Gastroesophageal sphincter (tissue), 4 donors: ENCODE measurements around the gene TSPAN12. TPM values are rescaled to one million over a fixed set of nuclear protein-coding genes. Genes with fewer than 3 reads are reported as not detected.

Experiments
- ATAC-seq: fragments of 150-250 bp; one replicate; pipeline ENCODE4 v1.9.1; 2016; ENCODE audit warnings: mild to moderate bottlenecking, moderate library complexity
- H3K27ac ChIP-seq, 4 donors: fragments of 200-600 bp; sonication (generic) in 3 of 4; 1 replicate in 3 of 4; 2 replicates in 1 of 4; pipeline ENCODE4 v1.5.1; 2016 to 2019
- H3K27me3 ChIP-seq: fragments of 200-600 bp; sonication (generic); one replicate; pipeline ENCODE4 v1.5.1; 2019
- H3K36me3 ChIP-seq, 2 donors: fragments of 200-600 bp; sonication (generic); one replicate each; pipeline ENCODE4 v1.5.1; 2019; ENCODE audit warnings: control low read depth in 1 of 2
- H3K4me1 ChIP-seq, 3 donors: fragments of 200-600 bp; sonication (generic); 1 replicate in 2 of 3; 2 replicates in 1 of 3; pipeline ENCODE4 v1.5.1; 2016 to 2019; ENCODE audit warnings: control low read depth in 2 of 3
- H3K4me3 ChIP-seq, 2 donors: fragments of 200-600 bp; sonication (generic); one replicate each; pipeline ENCODE4 v1.5.1; 2019; ENCODE audit warnings: mild to moderate bottlenecking in 1 of 2, moderate library complexity in 1 of 2
- H3K9me3 ChIP-seq, 3 donors: fragments of 200-600 bp; sonication (generic); one replicate each; pipeline ENCODE4 v1.5.1; 2017 to 2019; ENCODE audit warnings: control low read depth in 2 of 3
- EP300 ChIP-seq: sonication (generic); formaldehyde crosslinking; IDR thresholded peaks from one replicate; pipeline ENCODE4 v1.6.1; 2017; ENCODE audit warnings: antibody characterized with exemption, mild to moderate bottlenecking
- POLR2A ChIP-seq, 2 donors: fragments of 450-650 bp; IDR thresholded peaks; one replicate each; pipeline ENCODE4 v1.6.1; 2017; ENCODE audit warnings: antibody characterized with exemption in 2 of 2, mild to moderate bottlenecking in 2 of 2, moderate library complexity in 1 of 2
- POLR2AphosphoS5 ChIP-seq: sonication (generic); formaldehyde crosslinking; IDR thresholded peaks from one replicate; pipeline ENCODE4 v1.6.1; 2017; ENCODE audit warnings: antibody characterized with exemption
- WGBS, 2 donors: methylation state at CpG; one replicate each; pipeline ENCODE4 v1.1.5; 2018; ENCODE audit warnings: low coverage in 1 of 2; 5-methylcytosine and 5-hydroxymethylcytosine counted together
- total RNA-seq, 4 donors: library from RNA; depleted of rRNA; stranded (reverse); fragments of >200 nt; gene quantifications; one replicate each; pipeline ENCODE4 v1.1.0, GENCODE V29; 2016
- TF ChIP-seq, protein P1 (sequence below), 4 experiments: fragments of 200-600 bp in 2 of 4; fragments of 450-650 bp in 2 of 4; sonication (generic) in 1 of 4; IDR thresholded peaks; one replicate each; pipeline ENCODE4 v1.5.1; 2017 to 2019; ENCODE audit warnings: antibody characterized with exemption in 4 of 4, mild to moderate bottlenecking in 2 of 4, moderate library complexity in 2 of 4

Gene TSPAN12
- total RNA-seq, 4 donors from 2014 or later: 4.4 to 25.3 (median 6.9) TPM

DNA sequence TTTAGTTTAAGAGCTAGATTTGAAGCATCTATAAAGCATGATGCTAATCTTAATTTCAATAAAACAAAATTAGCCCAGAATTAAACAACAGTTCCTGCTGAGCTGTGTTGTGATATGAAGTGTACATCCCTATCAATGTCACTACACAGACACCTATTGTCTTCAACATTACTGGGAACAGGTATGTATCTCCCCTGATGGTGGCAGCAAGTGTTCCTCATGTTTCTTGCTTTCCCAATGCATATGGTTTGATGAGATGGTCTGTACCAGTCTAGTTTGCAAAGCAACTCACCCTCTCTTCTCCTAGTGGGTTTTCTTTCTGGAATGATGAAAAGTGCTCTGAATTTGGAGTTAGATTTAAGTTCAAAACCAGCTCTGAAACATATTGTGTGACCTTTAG is 38.1 kb downstream of the TSPAN12 start:
- TF ChIP-seq, protein P1, sequence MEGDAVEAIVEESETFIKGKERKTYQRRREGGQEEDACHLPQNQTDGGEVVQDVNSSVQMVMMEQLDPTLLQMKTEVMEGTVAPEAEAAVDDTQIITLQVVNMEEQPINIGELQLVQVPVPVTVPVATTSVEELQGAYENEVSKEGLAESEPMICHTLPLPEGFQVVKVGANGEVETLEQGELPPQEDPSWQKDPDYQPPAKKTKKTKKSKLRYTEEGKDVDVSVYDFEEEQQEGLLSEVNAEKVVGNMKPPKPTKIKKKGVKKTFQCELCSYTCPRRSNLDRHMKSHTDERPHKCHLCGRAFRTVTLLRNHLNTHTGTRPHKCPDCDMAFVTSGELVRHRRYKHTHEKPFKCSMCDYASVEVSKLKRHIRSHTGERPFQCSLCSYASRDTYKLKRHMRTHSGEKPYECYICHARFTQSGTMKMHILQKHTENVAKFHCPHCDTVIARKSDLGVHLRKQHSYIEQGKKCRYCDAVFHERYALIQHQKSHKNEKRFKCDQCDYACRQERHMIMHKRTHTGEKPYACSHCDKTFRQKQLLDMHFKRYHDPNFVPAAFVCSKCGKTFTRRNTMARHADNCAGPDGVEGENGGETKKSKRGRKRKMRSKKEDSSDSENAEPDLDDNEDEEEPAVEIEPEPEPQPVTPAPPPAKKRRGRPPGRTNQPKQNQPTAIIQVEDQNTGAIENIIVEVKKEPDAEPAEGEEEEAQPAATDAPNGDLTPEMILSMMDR (IDR thresholded peaks at IDR 0.05): no peak
- TF ChIP-seq EP300 (no peak), POLR2A (IDR thresholded peaks at IDR 0.05) (no peak), POLR2AphosphoS5 (no peak)
- H3K27me3 ChIP-seq: no peaks in the 10 kb centered on the region
- no peaks in the 10 kb centered on the region for H3K9me3 ChIP-seq
- H3K4me1 ChIP-seq: no peaks in the 10 kb centered on the region
- H3K4me3 ChIP-seq: no peak overlapping the region
- no peak for ATAC-seq
- H3K36me3 ChIP-seq: no peaks in the 10 kb centered on the region
- H3K27ac ChIP-seq: no peak overlapping the region

DNA sequence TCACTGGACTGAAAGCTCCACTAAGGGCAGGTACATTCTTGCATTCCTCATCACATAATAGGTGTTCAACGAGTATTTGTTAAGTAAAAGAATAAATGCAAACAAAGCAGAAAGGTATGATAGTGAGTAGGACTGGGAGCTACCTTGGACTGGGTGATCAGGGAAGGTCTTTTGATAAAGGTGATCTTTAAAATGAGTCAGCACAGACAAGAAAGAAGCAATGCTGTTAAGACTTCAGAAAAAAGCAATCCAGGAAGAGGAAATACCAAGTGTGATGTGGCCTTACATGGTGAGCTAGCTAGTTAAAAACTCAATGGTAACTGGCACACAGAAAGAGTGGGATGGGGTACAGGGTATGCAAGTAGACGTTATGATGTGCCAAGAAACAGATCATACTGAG is 40.1 kb downstream of the TSPAN12 start:
- H3K36me3 ChIP-seq: no peaks in the 10 kb centered on the region
- H3K4me3 ChIP-seq: no peak overlapping the region
- H3K27ac ChIP-seq: no peak overlapping the region
- WGBS, 2 donors: 75 to 83% methylated on average over 1 to 2 of the region's 2 CpGs
- no peaks in the 10 kb centered on the region for H3K4me1 ChIP-seq
- no peaks in the 10 kb centered on the region for H3K27me3 ChIP-seq
- TF ChIP-seq POLR2A (IDR thresholded peaks at IDR 0.05) (no peak), POLR2AphosphoS5 (no peak), EP300 (no peak)
- TF ChIP-seq, protein P1 (IDR thresholded peaks at IDR 0.05): no peak
- no peak for ATAC-seq
- H3K9me3 ChIP-seq: no peaks in the 10 kb centered on the region

DNA sequence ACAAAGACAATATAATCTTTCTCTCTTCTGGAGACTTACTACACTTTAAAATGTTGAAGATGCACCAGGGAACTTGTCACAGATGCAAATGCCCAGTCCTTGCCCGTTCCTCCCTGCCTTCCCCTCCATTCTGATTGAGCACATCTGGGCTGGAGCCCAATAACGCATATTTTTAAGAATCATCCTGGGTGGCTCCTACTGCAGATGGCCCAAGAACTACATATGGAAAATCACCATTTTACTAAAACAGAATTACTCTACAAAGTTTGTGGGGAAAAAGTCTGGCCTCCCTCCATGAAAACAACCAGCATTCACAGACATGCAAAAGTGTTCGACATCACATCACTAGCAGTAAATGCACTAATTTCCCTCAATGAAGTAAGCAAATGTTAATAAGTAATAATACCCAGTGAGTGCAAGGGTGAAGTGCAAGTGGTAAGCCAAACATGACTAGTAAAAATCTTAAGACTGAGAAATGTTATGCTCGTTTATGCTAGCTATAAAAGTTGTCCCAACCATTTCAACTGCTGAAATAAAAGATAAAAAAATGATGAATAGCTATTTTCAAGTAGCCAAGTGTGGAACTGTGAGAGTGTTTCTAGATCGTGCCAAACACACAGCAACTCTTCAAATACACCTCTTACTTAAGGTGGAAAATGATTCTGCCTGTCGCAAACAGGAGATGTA is 43.5 kb downstream of the TSPAN12 start:
- Histone ChIP-seq H3K9me3 (no peaks in the 10 kb centered on the region), H3K4me1 (no peaks in the 10 kb centered on the region), H3K27ac (no peak overlapping the region), H3K27me3 (no peaks in the 10 kb centered on the region), H3K4me3 (no peak overlapping the region), H3K36me3 (no peaks in the 10 kb centered on the region)
- TF ChIP-seq POLR2A (IDR thresholded peaks at IDR 0.05) (no peak), POLR2AphosphoS5 (no peak), EP300 (no peak)
- TF ChIP-seq, protein P1 (IDR thresholded peaks at IDR 0.05): no peak
- ATAC-seq: no peak
- WGBS, 2 donors: 46 to 56% methylated on average over 6 of the region's 6 CpGs

DNA sequence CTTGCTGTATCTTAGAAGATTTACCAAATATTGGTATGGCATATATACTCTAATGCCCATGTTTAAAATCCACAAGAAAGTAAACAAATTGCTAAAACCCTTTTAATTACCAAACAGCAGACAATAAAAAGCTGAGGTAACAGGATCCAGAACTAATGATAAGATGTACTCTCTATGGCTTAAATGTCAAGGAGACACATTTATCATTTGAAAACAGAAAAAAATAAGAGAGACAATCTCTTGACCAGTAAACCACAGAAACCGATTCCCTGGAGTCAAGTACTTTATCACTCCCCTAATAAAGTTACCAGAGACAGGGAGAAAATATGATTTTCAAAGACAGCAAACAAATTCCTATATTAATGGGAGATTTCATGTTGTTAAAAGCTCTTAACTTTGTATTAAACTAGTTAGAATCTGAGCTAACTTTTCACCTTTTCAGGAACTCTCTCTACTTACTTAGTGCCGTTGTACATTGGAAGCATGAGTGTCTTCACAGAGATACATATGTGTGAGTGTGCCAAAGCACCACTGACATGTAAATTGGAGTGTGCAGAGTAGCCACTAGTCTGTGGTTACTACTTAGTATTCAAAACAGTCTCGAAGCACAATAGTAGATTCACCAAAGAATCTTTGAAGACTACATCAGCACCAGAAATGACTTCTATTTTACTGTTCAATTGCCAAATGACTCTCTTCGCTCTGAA is 44.2 kb downstream of the TSPAN12 start:
- Histone ChIP-seq H3K4me3 (no peak overlapping the region), H3K36me3 (no peaks in the 10 kb centered on the region), H3K27me3 (no peaks in the 10 kb centered on the region), H3K4me1 (no peaks in the 10 kb centered on the region), H3K9me3 (no peaks in the 10 kb centered on the region), H3K27ac (no peak overlapping the region)
- TF ChIP-seq, protein P1 (IDR thresholded peaks at IDR 0.05): no peak
- TF ChIP-seq POLR2A (IDR thresholded peaks at IDR 0.05): no peak
- WGBS, 2 donors: 88 to 90% methylated on average over 4 of the region's 4 CpGs
- ATAC-seq: no peak

DNA sequence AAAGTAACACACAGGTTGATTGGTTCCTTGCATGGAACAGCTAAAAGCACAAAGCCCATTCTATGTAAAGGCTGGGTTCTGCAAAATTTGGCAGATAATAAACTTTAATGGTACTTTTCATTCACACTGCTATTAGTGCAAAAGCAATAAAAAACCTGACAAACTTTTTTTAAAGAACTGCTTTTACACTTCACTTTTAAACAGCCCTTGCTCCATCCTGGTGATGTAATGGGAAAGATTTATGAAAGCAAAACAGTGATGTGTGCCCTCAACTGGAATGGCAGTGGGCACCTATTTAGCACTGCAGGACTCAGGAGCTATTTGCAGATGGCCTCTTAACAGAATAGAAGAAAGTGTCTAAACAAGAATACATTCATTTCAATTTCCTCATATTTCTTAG is 44.9 kb downstream of the TSPAN12 start:
- TF ChIP-seq EP300 (no peak), POLR2A (IDR thresholded peaks at IDR 0.05) (no peak), POLR2AphosphoS5 (no peak)
- TF ChIP-seq, protein P1 (IDR thresholded peaks at IDR 0.05): no peak
- no peaks in the 10 kb centered on the region for H3K36me3 ChIP-seq
- no peaks in the 10 kb centered on the region for H3K4me1 ChIP-seq
- no peaks in the 10 kb centered on the region for H3K27me3 ChIP-seq
- H3K9me3 ChIP-seq: no peaks in the 10 kb centered on the region
- ATAC-seq: no peak
- H3K4me3 ChIP-seq: no peak overlapping the region
- no peak overlapping the region for H3K27ac ChIP-seq
